Measurements from ENCODE around the gene CCDC112.

CCDC112 gene, protein sequence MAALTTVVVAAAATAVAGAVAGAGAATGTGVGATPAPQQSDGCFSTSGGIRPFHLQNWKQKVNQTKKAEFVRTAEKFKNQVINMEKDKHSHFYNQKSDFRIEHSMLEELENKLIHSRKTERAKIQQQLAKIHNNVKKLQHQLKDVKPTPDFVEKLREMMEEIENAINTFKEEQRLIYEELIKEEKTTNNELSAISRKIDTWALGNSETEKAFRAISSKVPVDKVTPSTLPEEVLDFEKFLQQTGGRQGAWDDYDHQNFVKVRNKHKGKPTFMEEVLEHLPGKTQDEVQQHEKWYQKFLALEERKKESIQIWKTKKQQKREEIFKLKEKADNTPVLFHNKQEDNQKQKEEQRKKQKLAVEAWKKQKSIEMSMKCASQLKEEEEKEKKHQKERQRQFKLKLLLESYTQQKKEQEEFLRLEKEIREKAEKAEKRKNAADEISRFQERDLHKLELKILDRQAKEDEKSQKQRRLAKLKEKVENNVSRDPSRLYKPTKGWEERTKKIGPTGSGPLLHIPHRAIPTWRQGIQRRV

DNA sequence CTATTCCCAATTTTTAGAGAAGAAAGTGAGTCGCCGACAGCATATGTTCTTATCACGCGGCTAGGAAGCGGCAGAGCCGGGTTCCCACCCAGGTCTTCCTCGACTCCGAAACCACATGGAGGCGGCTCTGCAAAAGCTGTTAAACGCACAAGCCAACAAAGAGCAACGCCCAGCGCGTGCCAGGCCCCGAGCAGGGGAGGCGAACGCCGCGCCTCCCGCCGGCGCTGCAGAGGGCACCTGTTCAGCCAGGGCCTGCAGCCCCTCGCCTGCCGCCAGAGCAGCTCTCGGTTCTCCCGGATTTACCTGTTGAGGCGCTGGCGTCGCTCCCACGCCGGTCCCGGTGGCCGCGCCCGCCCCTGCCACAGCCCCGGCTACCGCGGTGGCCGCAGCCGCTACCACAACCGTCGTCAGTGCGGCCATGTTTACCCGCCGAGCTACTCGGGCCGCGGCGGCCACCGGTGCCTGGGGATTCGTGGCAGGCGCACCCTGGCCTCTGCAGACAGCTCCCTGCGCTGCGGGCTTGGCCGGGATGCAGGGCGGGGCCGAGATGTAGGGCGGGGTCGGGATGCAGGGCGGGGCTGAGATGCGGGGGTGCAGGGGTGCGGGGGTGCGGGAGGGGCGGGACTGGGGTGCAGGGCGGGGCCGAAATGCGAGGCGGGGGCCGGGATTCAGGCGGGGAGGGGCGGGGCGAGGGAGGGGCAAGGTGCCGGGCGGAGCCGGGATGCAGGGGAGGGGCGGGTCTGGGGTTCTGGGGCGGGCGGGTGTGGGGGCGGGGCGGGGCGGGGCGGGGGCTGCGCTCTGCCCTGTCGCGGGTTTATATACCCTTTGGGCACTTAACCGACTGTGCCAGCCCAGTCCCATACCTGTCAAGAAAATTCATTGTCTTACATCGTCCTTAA lies at the start of gene CCDC112:
CCDC112 (minus strand) TSS at position 531 of the 899 bp plus-strand sequence; CDS start at position 420, 111 bp downstream.
- DNase-seq (ENCODE audit: low read depth, low spot score), result peak; percentile 33

DNA sequence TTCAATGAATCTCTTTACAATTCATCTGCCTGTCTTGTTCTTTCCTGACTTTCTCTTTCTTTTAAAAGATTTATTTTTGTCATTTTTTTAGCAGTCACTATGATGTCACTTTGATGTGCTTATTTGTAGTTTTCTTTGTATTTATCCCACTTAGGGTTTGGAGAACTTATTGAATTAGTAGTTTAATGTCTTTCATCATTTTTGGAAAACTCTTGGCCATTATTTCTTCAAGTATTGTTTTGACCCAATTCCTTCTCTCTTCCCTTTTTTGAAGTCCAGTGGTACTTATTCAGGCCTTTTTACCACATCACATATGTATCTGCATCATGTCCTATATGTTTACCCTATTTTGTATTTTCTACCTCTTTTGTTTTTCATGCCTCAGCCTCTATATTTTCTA lies 48.9 kb upstream of the CCDC112 start:
- DNase-seq (ENCODE audit: low read depth, low spot score), result no peak

DNA sequence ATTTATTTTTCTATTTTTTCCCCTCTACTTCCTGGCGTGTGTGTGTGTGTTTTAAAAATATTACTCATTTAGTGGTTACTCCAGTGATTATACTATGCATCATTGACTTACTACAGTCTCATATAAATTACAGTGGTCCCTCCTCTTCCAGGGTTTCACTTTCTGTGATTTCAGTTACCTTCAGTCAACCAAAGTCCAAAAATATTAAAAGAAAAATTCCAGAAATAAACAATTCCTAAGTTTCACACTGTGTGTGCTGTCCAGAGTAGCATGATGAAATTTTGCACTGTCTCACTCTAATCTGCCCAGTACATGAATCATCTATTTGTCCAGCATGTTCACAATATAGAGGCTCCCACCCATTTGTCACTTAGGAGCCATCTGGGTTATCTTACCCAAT lies 47.4 kb upstream of the CCDC112 start:
- DNase-seq (ENCODE audit: low read depth, low spot score), result no peak

DNA sequence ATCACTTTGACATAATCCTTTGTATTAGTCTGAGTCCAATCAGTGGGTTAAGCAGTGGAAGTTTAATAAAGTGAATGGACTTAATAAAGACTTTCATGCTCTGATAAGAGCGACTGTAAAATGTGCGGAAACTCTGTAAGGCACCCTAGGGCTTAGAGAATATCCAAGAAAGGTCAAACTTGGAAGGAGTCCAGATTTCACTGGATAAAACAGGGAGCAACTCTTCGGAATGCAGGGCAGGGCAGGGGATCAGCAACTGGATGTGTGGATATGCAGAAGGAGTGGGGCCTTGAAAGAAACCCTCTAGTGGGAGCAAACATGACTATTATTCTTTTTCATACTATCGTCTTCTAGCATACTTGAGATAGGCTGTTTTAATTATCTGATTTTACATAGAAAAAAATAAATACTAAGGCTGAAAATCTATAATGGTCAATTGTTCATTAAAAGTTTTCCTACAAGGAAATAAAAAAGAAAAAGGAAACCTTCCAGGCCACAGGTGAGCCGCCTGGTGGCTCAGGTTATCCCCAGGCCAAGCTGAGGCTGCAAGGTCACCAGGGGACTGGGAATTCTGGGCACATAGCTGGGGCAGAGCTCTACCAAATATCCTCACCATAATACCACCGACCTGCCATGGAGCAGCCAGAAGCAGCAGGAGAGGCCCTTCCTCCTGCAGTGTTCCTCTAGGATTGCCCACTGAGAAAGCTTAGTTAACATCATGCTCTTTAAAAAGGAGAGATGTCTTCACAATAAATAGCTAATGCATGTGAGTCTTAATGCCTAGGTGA lies 46.3 kb upstream of the CCDC112 start:
- DNase-seq (ENCODE audit: low read depth, low spot score), result no peak

DNA sequence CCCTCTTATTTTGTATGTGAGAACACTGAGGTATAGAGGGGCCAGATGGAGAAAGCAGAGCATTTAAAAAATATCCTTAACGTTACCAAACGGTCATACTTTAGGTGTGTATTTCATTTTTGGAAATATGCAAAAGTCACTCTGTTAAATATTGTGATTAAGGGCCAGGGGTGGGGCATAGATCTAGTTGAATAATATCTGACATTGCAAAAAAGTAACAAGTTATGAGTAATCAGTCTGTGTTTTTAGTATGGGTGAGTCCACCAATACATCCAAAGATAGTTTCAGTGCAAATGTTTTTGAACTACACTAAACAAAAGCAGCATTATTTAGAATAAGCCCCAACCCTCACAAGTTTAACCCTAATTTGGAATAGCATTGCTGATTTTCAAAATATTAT lies 45.3 kb upstream of the CCDC112 start:
- DNase-seq (ENCODE audit: low read depth, low spot score), result no peak

DNA sequence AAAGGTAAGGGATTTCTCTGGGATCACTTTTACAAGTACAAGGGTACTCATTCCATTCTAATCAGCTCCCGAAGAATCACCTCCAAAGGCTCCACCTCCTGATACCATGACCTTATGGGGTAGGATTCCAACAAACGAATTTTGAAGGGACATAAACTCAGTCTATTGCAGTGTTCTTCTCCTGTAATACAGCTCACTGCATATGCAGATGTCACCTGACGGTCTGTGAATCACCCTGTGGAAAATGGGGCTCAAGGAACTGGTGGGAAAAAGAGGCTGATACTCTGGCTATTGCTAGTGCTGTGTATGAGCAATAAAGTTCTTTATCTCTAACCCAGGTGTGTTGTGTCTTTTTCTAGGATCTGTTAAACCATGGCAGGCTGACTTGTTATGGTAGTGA lies 42.4 kb upstream of the CCDC112 start:
- DNase-seq (ENCODE audit: low read depth, low spot score), result no peak

DNA sequence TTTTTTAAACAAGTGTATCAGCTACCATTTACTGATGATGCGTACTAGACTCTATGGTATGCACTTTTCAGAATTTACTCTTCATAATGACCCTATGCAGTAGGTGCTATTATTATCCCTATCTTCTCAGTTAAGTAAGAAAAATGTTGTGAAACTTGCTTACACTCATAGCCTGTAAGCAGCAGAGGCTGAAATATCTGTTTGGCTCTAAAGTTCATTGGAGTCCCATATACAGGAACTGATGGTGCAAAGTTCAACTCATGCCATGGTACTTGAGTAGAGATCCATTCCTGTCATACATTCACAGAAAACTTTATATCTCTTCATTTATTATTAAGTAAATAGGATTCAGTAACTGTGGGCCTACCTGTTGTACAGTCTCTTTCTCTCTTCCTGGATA lies 41.4 kb upstream of the CCDC112 start:
- no peak for DNase-seq (ENCODE audit: low read depth, low spot score)

DNA sequence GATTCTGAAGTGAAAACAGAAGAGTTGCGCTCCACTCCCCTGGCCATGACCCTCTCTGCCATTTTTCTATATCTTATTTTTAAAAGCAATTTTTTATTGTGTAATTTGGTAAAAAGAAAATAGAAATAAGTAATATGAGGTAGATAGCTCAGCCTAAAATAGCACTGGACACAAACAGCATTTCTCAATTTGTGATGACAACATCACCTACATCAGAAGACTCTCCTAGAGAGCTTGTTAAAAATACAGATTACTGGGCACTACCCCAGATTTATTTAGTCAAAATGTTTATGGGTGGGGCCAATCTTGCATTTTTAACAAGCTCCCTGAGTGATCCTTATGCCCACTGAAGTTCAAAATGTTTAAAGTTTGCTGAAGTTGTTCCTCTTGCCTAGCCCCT lies 40.5 kb upstream of the CCDC112 start:
- no peak for DNase-seq (ENCODE audit: low read depth, low spot score)

DNA sequence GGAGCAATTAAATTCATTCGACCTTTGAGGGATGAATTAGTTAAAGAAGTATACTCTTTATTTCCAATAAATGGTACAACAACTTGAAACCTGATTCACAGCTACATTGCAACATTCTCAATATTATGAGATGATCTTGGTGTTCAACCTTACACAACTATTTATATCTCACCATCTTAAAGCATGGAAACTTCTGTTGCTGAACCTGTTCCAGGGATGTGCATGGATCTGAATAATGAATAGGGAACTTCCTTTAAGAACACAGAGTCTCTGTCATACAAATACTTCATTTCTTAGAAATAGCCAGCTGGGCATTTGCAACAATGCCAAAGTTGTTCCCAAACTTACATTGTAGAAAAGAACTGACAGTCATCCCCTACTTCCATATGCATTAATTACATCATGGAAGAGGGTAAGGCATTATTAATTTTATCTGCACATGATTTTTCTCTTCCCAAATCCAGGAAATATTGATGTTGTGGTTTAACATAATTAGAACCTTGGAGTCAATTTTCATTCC lies 39.8 kb upstream of the CCDC112 start:
- DNase-seq (ENCODE audit: low read depth, low spot score), result no peak

DNA sequence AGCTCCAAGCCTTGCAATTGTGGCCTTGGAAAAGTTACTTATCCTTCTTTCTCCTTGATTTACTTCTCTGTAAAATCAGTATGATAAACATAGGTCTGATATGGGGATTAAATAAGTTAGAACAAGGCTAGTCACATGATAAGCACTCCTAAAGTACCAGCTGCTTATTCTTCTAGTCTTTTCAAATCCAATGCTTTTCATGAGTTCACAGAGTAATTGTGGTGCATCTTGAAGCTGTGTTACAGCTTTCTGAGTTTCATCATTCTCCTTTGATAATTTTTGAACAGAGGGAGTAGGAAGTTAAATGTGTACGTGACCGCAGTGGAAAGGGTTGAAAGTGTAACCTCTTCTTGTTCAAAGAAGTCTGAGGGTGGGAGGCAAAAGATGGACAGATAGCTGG lies 38.8 kb upstream of the CCDC112 start:
- DNase-seq (ENCODE audit: low read depth, low spot score), result no peak

DNA sequence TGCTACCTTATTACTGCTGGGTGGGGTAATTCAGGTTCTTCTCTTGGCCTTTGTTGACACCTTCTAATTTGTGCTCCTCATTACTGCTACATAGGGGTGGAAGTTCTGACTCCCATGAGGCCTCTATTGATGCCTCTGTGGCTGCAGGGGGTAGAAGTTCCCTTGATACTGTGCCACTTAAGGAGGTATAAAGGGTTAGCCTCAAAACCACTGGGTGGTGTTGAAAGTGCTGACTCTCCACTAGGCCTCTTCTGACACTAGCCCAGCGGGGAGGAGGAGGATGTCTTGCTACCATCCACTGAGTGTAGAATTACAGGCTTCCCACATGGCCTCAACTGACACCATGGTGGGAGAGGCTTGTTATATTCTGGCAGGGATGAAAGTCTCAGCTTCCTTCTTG lies 36.7 kb upstream of the CCDC112 start:
- DNase-seq (ENCODE audit: low read depth, low spot score), result no peak

DNA sequence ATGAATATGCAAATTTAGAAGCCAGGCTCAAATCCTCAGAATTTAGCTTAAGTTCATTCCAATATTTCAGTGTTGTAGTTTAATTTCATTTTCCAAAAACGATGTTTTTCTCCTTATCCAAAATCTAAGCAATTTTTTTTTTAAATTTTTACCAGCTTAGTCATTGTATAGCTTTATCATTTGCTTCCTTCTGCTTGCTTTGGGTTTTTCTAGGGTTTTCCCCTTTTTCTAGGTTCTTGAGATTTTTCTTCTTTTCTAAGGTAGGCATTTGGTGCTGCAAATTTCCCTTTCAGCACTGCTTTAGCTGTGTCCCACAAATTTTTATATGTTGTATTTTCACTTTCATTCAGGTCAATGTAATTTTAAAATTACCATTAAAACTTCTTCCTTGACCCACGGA lies 34.4 kb upstream of the CCDC112 start:
- DNase-seq (ENCODE audit: low read depth, low spot score), result no peak

DNA sequence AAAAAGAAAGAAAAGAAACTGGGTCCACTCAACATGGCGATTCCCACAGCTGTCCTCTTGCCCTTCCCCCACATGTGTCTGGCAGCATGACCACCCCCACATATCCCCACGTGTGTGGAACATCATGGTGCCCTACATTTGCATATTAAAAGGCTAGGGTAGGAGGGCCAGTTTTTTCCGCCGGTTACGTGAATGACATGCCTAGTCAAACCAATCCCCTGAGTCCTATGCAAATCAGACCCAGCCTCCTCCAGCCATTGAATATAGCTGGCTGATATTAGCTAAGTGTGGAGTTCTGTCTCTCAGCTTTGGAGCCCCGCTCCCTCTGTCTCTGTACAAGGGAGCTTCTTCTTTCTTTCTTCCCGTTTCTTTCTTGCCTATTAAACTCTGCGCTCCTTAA lies 33.0 kb upstream of the CCDC112 start:
- DNase-seq (ENCODE audit: low read depth, low spot score), result peak; percentile 79

DNA sequence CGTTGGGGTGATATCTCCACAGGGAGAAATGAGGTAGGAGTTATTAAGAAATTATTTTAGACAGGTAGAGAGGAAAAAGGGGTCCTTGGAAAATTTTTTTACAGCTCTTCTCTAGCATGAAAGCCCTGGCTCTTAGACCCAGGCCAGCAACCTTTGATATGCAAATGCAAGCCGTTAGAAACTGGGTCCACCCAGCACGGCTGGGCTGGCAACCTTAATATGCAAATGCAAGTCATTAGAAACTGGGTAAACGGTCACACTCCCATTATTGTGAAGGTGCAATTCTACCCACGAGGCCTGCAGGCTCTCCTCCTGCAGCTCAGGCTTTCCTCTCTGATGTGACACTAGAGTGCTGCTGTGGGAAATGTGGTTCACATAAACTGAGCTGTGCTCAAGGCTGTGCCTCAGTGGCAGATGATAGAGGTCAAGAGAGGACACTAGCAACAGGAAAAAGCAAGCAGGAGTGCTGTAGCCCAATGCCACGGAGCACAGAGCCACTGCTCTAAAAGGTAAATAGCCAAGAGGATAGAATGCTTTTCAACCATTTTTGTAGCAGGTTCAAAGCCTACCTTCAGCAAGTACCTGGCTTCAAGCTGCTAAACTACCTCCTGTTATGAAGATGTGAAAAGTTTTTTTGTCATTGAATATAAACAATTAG lies 32.3 kb upstream of the CCDC112 start:
- DNase-seq (ENCODE audit: low read depth, low spot score), result peak; percentile 52

DNA sequence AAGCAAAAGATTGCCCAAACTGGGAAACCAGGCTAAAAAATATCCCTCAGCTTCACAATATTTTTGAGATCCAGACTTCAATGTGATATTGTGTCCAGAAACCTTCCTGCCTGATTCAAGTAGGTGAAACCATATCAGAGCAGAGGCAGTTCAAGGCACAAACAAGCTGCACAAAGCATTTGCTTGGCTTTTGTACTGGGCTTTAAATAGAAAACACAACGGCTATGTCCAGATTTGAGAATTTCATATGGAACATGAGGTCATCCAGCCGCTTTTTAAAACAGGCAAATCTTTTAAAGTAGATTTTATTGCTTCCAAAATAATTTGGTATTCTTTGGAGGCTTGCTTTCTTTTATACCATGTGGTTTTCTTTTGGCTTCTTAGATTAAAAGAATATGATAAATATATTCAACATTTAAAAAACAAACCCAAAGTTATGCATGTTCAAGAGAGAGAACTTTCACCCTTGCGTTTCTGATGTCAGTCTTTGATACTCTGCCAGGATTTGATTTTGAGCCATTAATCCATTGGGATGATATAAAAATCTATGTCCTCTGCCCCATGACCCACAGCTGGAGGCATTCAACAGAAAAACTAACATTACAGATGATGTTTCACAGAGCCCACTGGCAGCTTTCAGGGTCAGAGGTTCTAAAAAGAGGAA lies 29.0 kb upstream of the CCDC112 start:
- no peak for DNase-seq (ENCODE audit: low read depth, low spot score)

DNA sequence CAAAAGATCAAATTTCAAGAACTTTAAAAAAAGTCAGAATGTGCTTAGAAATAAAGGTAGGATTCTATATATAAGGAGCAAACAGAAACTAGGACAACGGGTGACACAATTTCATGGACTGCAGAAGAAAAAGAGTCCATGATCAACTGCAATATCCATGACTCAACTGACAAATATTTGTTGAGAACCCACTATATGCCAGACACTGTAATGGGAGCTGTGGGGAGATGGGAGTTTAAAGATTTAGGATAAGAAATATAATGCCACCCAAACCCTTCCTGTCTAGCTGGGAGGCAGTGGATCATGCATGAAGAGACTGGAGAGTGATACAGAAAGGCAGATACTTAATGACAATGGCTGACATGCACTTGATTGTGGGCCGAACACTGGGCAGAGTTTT lies 27.6 kb upstream of the CCDC112 start:
- no peak for DNase-seq (ENCODE audit: low read depth, low spot score)

DNA sequence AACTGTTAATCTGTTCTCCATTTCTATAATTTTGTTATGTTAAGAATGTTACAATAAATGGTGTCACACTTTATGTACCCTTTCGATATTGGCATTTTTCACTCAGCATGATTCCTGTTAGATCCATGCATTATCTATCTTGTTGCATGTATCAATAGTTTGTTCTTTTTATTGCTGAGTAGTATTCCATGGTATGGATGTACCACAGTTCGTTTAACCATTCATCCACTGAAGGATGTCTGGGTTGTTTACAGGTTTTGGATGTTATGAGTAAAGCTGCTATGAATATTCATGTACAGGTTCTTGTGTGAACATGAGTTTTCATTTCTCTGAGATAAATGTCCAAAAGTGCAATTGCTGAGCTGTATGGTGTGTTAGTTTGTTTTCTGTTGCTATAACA lies 26.3 kb upstream of the CCDC112 start:
- DNase-seq (ENCODE audit: low read depth, low spot score), result no peak

DNA sequence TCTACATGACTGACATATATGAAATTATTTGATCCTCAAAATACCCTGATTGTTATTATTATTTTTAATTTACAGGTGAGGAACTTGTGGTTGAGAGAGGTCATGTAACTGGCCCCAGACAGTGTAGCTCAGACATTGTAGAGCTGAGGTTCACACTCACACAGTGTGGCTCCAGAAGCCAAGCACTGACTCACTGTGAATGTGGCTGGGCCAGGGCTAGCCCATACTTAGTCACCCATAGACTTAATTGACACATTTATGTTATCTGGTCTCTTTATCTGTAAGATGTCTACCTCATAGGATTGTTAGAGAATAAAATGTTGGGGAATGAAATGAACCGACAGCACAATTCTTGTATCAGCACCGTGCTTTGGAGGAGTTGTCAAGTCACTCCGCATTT lies 24.9 kb upstream of the CCDC112 start:
- no peak for DNase-seq (ENCODE audit: low read depth, low spot score)

DNA sequence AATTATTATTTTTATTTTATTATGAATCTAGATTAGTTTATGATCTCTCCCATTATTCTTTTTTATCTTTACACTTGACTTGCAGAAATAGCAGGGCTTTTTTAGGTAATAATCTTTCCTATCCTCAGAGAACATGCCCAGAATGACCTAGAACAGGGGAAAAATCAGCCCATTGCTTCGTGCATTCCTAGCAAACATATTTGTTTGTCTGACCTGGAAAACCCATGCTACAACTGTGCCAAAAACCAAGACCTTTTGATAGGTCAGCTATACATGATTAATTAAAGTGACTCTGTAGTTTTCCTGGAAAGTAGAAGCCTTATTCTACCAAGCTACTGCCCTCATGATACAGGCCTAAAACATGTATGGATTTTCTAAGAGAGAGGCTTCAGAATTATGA lies 24.1 kb upstream of the CCDC112 start:
- no peak for DNase-seq (ENCODE audit: low read depth, low spot score)

DNA sequence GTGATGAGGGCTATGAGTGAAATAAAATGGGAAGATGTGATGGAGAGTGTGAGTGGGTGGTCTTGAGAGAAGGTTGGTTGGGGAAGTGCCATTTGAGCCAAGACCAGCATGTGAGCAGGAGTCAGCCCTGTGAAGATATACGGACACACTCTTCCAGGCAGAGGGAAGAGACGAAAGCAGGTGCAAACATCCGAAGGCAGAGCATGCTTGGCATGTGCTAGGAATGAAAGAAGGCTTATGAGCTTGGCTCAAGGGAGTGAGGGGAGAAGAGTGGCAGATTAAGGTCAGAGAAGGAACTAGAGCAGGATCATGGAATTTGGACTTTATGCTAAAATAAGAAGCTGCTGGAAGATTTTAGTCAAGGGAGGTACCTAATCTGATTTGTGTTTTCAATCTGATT lies 23.6 kb upstream of the CCDC112 start:
- no peak for DNase-seq (ENCODE audit: low read depth, low spot score)

All from iPS DF 19.7 (cell line).